ENCODE data around the gene DDX59. TPM values are rescaled to one million over a fixed set of nuclear protein-coding genes. Genes with fewer than 3 reads are reported as not detected.
"Not testable (repeated sequence)": the region's sequence is repeated elsewhere in the genome, so short reads cannot be mapped to it uniquely, and the experiment has no call there.

DDX59 gene
- total RNA-seq, 2 experiments from 2014 or later, result 25.7 to 26.7 TPM

GRCh38 chr1:200638073-200638472, 31.6 kb downstream of the DDX59 start:
- DNase-seq, result no peak
- CTCF ChIA-PET, result interaction anchor here (0.7 to 1.2 kb wide), 2 partner anchors 16 to 43 kb away, joined by 3 to 4 read pairs; no protein-coding TSS in a partner anchor
- Mint-ChIP-seq H3K27me3 (no peaks in the 10 kb centered on the region), H3K4me1 (peaks cover 4% of the 10 kb centered on the region), H3K36me3 (ENCODE audit: low read depth) (peaks cover 8% of the 10 kb centered on the region), H3K9me3 (no peaks in the 10 kb centered on the region), H3K4me3 (no peak overlapping the region), H3K27ac (no peak overlapping the region)
- POLR2A ChIA-PET, result no interaction called here

GRCh38 chr1:200636681-200637080, 33.0 kb downstream of the DDX59 start:
- ChIA-PET CTCF (interaction anchor here (0.7 to 1.9 kb wide), 2 partner anchors 9 to 72 kb away, joined by 7 to 9 read pairs; no protein-coding TSS in a partner anchor), POLR2A (no interaction called here)
- peaks cover 4% of the 10 kb centered on the region for H3K4me1 Mint-ChIP-seq
- no peak overlapping the region for H3K27ac Mint-ChIP-seq
- peaks cover 8% of the 10 kb centered on the region for H3K36me3 Mint-ChIP-seq (ENCODE audit: low read depth)
- DNase-seq, result no peak
- no peak overlapping the region for H3K4me3 Mint-ChIP-seq
- H3K9me3 Mint-ChIP-seq, result no peaks in the 10 kb centered on the region
- no peaks in the 10 kb centered on the region for H3K27me3 Mint-ChIP-seq

- ChIA-PET CTCF (interaction anchor here (0.6 to 1.2 kb wide), 4 partner anchors 12 to 991 kb away, joined by 3 read pairs; no protein-coding TSS in a partner anchor), POLR2A (no interaction called here)
- no peaks in the 10 kb centered on the region for H3K27me3 Mint-ChIP-seq
- H3K4me1 Mint-ChIP-seq, result no peaks in the 10 kb centered on the region
- no peak overlapping the region for H3K4me3 Mint-ChIP-seq
- no peaks in the 10 kb centered on the region for H3K36me3 Mint-ChIP-seq (ENCODE audit: low read depth)
- no peak for DNase-seq
- no peak overlapping the region for H3K27ac Mint-ChIP-seq
- no peaks in the 10 kb centered on the region for H3K9me3 Mint-ChIP-seq
These were observed 35.2 kb downstream of the DDX59 start for GRCh38 chr1:200634261-200635122.

GRCh38 chr1:200631375-200631774, 38.3 kb downstream of the DDX59 start:
- POLR2A ChIA-PET, result no interaction called here
- Mint-ChIP-seq H3K9me3 (no peaks in the 10 kb centered on the region), H3K4me1 (peaks cover 20% of the 10 kb centered on the region), H3K36me3 (ENCODE audit: low read depth) (no peaks in the 10 kb centered on the region), H3K27ac (no peak overlapping the region), H3K4me3 (no peak overlapping the region), H3K27me3 (no peaks in the 10 kb centered on the region)
- no peak for DNase-seq
- CTCF ChIA-PET, result no interaction called here

GRCh38 chr1:200630515-200630899, 39.2 kb downstream of the DDX59 start:
- POLR2A ChIA-PET; H3K4me3 Mint-ChIP-seq; H3K27ac Mint-ChIP-seq; H3K27me3 Mint-ChIP-seq; DNase-seq; H3K36me3 Mint-ChIP-seq (ENCODE audit: low read depth); H3K9me3 Mint-ChIP-seq: not testable (repeated sequence)
- H3K4me1 Mint-ChIP-seq, result peaks cover 23% of the 10 kb centered on the region
- CTCF ChIA-PET, result interaction anchor here (1.2 kb wide), 1 partner anchor 47 kb away, joined by 4 read pairs; no protein-coding TSS in a partner anchor

- Mint-ChIP-seq H3K27me3 (no peaks in the 10 kb centered on the region), H3K9me3 (no peaks in the 10 kb centered on the region), H3K4me1 (peaks cover 28% of the 10 kb centered on the region), H3K4me3 (no peak overlapping the region), H3K36me3 (ENCODE audit: low read depth) (no peaks in the 10 kb centered on the region), H3K27ac (no peak overlapping the region)
- ChIA-PET POLR2A (no interaction called here), CTCF (interaction anchor here (1.2 kb wide), 1 partner anchor 47 kb away, joined by 4 read pairs; no protein-coding TSS in a partner anchor)
- no peak for DNase-seq
These were observed 39.7 kb downstream of the DDX59 start for GRCh38 chr1:200629876-200630514.

- peaks cover 36% of the 10 kb centered on the region for H3K4me1 Mint-ChIP-seq
- H3K27ac Mint-ChIP-seq, result peak overlapping the region; percentile 0
- CTCF ChIA-PET, result interaction anchor here (0.6 to 1.4 kb wide), 2 partner anchors 9 to 280 kb away, joined by 3 to 7 read pairs; no protein-coding TSS in a partner anchor
- H3K36me3 Mint-ChIP-seq (ENCODE audit: low read depth), result no peaks in the 10 kb centered on the region
- DNase-seq, result peak; percentile 23
- no peaks in the 10 kb centered on the region for H3K27me3 Mint-ChIP-seq
- no peaks in the 10 kb centered on the region for H3K9me3 Mint-ChIP-seq
- POLR2A ChIA-PET, result interaction anchor here (1.3 kb wide), 1 partner anchor 41 kb away, joined by 4 read pairs; the partner anchor contains the start of gene DDX59
- no peak overlapping the region for H3K4me3 Mint-ChIP-seq
These were observed 41.4 kb downstream of the DDX59 start for GRCh38 chr1:200628223-200628881.

- H3K9me3 Mint-ChIP-seq, result no peaks in the 10 kb centered on the region
- no peak overlapping the region for H3K4me3 Mint-ChIP-seq
- ChIA-PET CTCF (interaction anchor here (0.6 to 1.4 kb wide), 2 partner anchors 9 to 279 kb away, joined by 3 to 7 read pairs; no protein-coding TSS in a partner anchor), POLR2A (interaction anchor here (1.3 kb wide), 1 partner anchor 42 kb away, joined by 4 read pairs; the partner anchor contains the start of gene DDX59)
- peak overlapping the region; percentile 0 for H3K27ac Mint-ChIP-seq
- no peak for DNase-seq
- peaks cover 42% of the 10 kb centered on the region for H3K4me1 Mint-ChIP-seq
- no peaks in the 10 kb centered on the region for H3K27me3 Mint-ChIP-seq
- H3K36me3 Mint-ChIP-seq (ENCODE audit: low read depth), result no peaks in the 10 kb centered on the region
These were observed 42.0 kb downstream of the DDX59 start for GRCh38 chr1:200627575-200628222.

GRCh38 chr1:200626853-200627534, 42.7 kb downstream of the DDX59 start:
- Mint-ChIP-seq H3K4me3 (no peak overlapping the region), H3K27ac (no peak overlapping the region), H3K27me3 (no peaks in the 10 kb centered on the region), H3K36me3 (ENCODE audit: low read depth) (no peaks in the 10 kb centered on the region), H3K4me1 (peaks cover 43% of the 10 kb centered on the region), H3K9me3 (no peaks in the 10 kb centered on the region)
- ChIA-PET CTCF (interaction anchor here (0.6 to 1.4 kb wide), 2 partner anchors 10 to 39 kb away, joined by 4 to 7 read pairs; no protein-coding TSS in a partner anchor), POLR2A (no interaction called here)
- DNase-seq, result no peak

GRCh38 chr1:200625381-200625824, 44.3 kb downstream of the DDX59 start:
- ChIA-PET CTCF (interaction anchor here (0.6 to 1.5 kb wide), 4 partner anchors 12 to 363 kb away, joined by 3 read pairs; no protein-coding TSS in a partner anchor), POLR2A (interaction anchor here (0.7 kb wide), 1 partner anchor 915 kb away, joined by 3 read pairs; no protein-coding TSS in a partner anchor)
- H3K27me3 Mint-ChIP-seq, result no peaks in the 10 kb centered on the region
- DNase-seq, result no peak
- H3K9me3 Mint-ChIP-seq, result no peaks in the 10 kb centered on the region
- H3K4me3 Mint-ChIP-seq, result no peak overlapping the region
- H3K4me1 Mint-ChIP-seq, result peaks cover 54% of the 10 kb centered on the region
- peak overlapping the region; percentile 3 for H3K27ac Mint-ChIP-seq
- H3K36me3 Mint-ChIP-seq (ENCODE audit: low read depth), result no peaks in the 10 kb centered on the region

GRCh38 chr1:200624679-200625335, 44.9 kb downstream of the DDX59 start:
- no peaks in the 10 kb centered on the region for H3K27me3 Mint-ChIP-seq
- H3K27ac Mint-ChIP-seq, result no peak overlapping the region
- ChIA-PET POLR2A (interaction anchor here (0.7 kb wide), 1 partner anchor 916 kb away, joined by 3 read pairs; no protein-coding TSS in a partner anchor), CTCF (interaction anchor here (0.9 to 1.5 kb wide), 2 partner anchors 11 to 182 kb away, joined by 3 read pairs; no protein-coding TSS in a partner anchor)
- H3K36me3 Mint-ChIP-seq (ENCODE audit: low read depth), result peaks cover 3% of the 10 kb centered on the region
- no peak overlapping the region for H3K4me3 Mint-ChIP-seq
- H3K4me1 Mint-ChIP-seq, result peaks cover 56% of the 10 kb centered on the region
- no peak for DNase-seq
- no peaks in the 10 kb centered on the region for H3K9me3 Mint-ChIP-seq

Data from activated CD4-positive, alpha-beta T cell treated with anti-CD3 and anti-CD28 coated beads, Interleukin-2, amount 10 ng/mL, durations not matched to agents 7 days and 5 days (primary cell).